Measurements from ENCODE around the gene C5. TPM values are rescaled to one million over a fixed set of nuclear protein-coding genes. Genes with fewer than 3 reads are reported as not detected.

Gene C5
- total RNA-seq, 1 donor from 2014 or later, result 0.83 TPM

DNA sequence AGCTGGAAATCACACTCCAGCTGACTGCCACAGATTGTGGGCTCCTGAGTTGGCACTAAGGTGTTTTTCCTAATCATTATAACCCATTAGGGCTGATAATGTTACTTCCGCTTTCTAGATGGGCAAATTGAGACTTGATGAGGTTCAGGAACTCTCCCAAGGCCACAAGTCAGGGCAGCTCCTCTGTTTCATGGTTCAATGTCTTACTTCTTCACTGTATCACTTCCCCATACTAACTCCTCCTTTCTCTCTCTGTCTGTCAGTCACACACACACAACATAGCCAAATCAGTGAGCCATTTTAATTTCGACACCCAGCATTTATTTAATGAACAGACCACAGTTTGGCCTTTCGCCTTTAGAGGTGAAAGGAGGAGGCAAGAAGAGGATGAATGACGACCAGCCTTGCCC, 105.6 kb downstream of the C5 start:
- intact Hi-C loops (cut with micrococcal nuclease), result no loop called here

GRCh38 chr9:120942186-120943001, 107.7 kb downstream of the C5 start:
- intact Hi-C loops (cut with micrococcal nuclease), result no loop called here

GRCh38 chr9:120941046-120941770, 108.9 kb downstream of the C5 start:
- intact Hi-C loops (cut with micrococcal nuclease), result no loop called here

- intact Hi-C loops (cut with micrococcal nuclease), result no loop called here
Observed at GRCh38 chr9:120940573-120940972, 109.5 kb downstream of the C5 start.

GRCh38 chr9:120938851-120939250, 111.2 kb downstream of the C5 start:
- intact Hi-C loops (cut with micrococcal nuclease), result no loop called here

- intact Hi-C loops (cut with micrococcal nuclease), result loop anchor here (2.0 kb wide), 1 partner anchor 145 kb away; the partner anchor contains the start of gene FBXW2
Observed at GRCh38 chr9:120937596-120937995, 112.5 kb downstream of the C5 start.

GRCh38 chr9:120937127-120937526, 112.9 kb downstream of the C5 start:
- intact Hi-C loops (cut with micrococcal nuclease), result loop anchor here (2.0 kb wide), 1 partner anchor 144 kb away; the partner anchor contains the start of gene FBXW2

DNA sequence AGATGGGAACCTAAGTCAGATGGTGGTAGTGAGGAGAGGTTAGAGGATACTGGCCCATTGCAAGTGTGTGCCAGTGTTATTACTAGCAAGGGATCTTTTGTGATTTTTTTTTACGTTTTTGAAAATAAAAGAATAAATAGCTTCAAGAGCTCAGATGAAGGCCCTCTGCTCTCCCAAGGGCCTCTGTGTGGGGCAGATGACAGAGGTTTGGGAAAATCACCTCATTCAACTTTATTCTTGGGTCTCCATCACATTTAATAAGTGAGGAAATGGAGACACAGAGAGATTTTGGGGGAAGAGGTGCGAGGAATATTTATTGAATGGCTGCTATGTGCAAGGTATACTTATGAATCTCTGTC, 113.3 kb downstream of the C5 start:
- intact Hi-C loops (cut with micrococcal nuclease), result loop anchor here (1.0 to 2.0 kb wide), 8 partner anchors 10 to 180 kb away; partner anchors contain the start of genes FBXW2 and TRAF1

- intact Hi-C loops (cut with micrococcal nuclease), result loop anchor here (1.0 to 2.0 kb wide), 8 partner anchors 10 to 180 kb away; partner anchors contain the start of genes FBXW2 and TRAF1
Observed at GRCh38 chr9:120936011-120936763, 113.9 kb downstream of the C5 start.

- intact Hi-C loops (cut with micrococcal nuclease), result loop anchor here (1.0 kb wide), 1 partner anchor 316 kb away; no protein-coding TSS in a partner anchor
Observed at GRCh38 chr9:120935383-120935857, 114.7 kb downstream of the C5 start.

DNA sequence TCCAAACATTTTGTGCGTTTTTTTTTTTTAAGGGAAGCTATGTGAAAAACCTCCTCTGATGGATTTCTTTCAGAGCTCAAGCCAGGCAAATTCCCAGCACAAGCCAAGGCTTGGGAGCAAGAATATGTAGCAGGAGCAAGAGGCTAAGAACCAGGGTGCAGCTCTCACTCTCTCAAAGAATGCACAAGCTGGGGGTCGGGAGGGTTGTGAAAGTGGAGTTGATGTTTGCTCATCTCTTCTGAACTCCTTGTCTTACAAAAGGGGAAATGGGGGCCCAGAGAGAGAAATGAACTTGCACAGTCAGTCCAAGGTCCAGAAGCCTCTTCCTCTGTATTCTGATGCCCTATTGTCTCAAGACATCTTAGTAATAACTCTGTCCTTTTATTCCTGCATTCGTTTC, 115.8 kb downstream of the C5 start:
- intact Hi-C loops (cut with micrococcal nuclease), result loop anchor here (5.0 kb wide), 1 partner anchor 418 kb away; no protein-coding TSS in a partner anchor

GRCh38 chr9:120933310-120934055, 116.6 kb downstream of the C5 start:
- intact Hi-C loops (cut with micrococcal nuclease), result loop anchor here (5.0 kb wide), 1 partner anchor 419 kb away; no protein-coding TSS in a partner anchor

GRCh38 chr9:120932086-120932823, 117.8 kb downstream of the C5 start:
- intact Hi-C loops (cut with micrococcal nuclease), result loop anchor here (5.0 kb wide), 1 partner anchor 420 kb away; no protein-coding TSS in a partner anchor

- intact Hi-C loops (cut with micrococcal nuclease), result loop anchor here (1.0 to 5.0 kb wide), 5 partner anchors 40 to 421 kb away; partner anchors contain the start of gene FBXW2
Observed at GRCh38 chr9:120931231-120932085, 118.6 kb downstream of the C5 start.

GRCh38 chr9:120929229-120929791, 120.8 kb downstream of the C5 start:
- intact Hi-C loops (cut with micrococcal nuclease), result loop anchor here (2.0 kb wide), 1 partner anchor 61 kb away; no protein-coding TSS in a partner anchor

- intact Hi-C loops (cut with micrococcal nuclease), result loop anchor here (2.0 kb wide), 1 partner anchor 60 kb away; no protein-coding TSS in a partner anchor
Observed at GRCh38 chr9:120928483-120929228, 121.4 kb downstream of the C5 start.

DNA sequence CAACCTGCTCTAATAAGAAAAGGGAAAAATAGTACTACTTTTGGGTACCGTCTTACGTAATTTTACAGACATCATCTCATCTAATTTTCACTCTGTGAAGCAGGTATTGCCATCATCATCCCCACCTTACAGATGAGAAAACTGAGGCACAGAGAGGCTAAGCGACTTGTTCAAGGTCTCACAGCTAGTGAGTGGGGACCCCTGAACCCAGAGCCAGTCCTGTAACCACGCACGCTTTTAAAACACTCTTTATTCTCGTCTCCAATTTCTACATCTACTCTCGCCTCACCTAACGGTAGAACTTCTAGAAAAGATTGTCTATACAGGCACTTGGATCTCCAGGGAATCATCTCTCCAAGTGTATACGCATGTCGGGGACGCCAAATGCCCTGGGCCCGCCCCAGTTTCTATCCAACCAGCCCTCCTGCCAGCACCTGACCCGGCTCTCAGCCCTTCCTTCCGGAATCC, 122.0 kb downstream of the C5 start:
- intact Hi-C loops (cut with micrococcal nuclease), result loop anchor here (2.0 kb wide), 1 partner anchor 59 kb away; no protein-coding TSS in a partner anchor

All from T-helper 1 cell treated with Interleukin-12 subunit alpha and Interleukin-12 subunit beta and Interleukin-4 antibody, amounts not matched to agents 30 ng/mL and 1 ng/mL, for 36 hours (primary cell).